Astrocyte (in vitro differentiated cells and primary cell): Measurements from ENCODE around the gene NOXO1. TPM values are rescaled to one million over a fixed set of nuclear protein-coding genes. Genes with fewer than 3 reads are reported as not detected.
A peak's percentile ranks its signal among the peaks of the same experiment; 100 is the strongest.

Experiments used
- DNase-seq: peaks from one replicate; pipeline ENCODE4 v3.0.0-alpha.2; 2010; ENCODE audit warnings: low read depth
- FAIRE-seq: peaks from 2 replicates; lab custom pipeline; 2011; peaks lifted over from hg19 to GRCh38; lab: Jason Lieb, UNC
- H2AFZ ChIP-seq: 2 replicates; pipeline ENCODE4 v1.6.0; 2012; ENCODE audit warnings: low read depth, low read length, inconsistent platforms
- H3K27ac ChIP-seq: 2 replicates; pipeline ENCODE4 v1.5.1; 2011; ENCODE audit warnings: low read depth, low read length, inconsistent platforms
- H3K27me3 ChIP-seq: 2 replicates; pipeline ENCODE4 v1.6.0; 2011; ENCODE audit warnings: low read length, inconsistent platforms; ENCODE audit not compliant: insufficient read depth
- H3K36me3 ChIP-seq: 2 replicates; pipeline ENCODE4 v1.5.1; 2011; ENCODE audit warnings: low read length, inconsistent platforms; ENCODE audit not compliant: insufficient read depth
- H3K4me1 ChIP-seq: 2 replicates; pipeline ENCODE4 v1.5.1; 2011; ENCODE audit warnings: low read length, inconsistent platforms; ENCODE audit not compliant: insufficient read depth
- H3K4me2 ChIP-seq: 2 replicates; pipeline ENCODE4 v1.6.0; 2012; ENCODE audit warnings: low read length, inconsistent platforms
- H3K4me3 ChIP-seq: 2 replicates; pipeline ENCODE4 v1.5.1; 2011; ENCODE audit warnings: low read depth, mild to moderate bottlenecking, low read length, inconsistent platforms; ENCODE audit not compliant: insufficient read depth
- H3K79me2 ChIP-seq: 2 replicates; pipeline ENCODE4 v1.6.0; 2012; ENCODE audit warnings: mild to moderate bottlenecking, low read length, inconsistent platforms; ENCODE audit not compliant: insufficient read depth
- H3K9ac ChIP-seq: 2 replicates; pipeline ENCODE4 v1.6.0; 2012; ENCODE audit warnings: mild to moderate bottlenecking, low read length, inconsistent platforms
- H3K9me3 ChIP-seq: 2 replicates; pipeline ENCODE4 v1.5.1; 2012; ENCODE audit warnings: low read depth, mild to moderate bottlenecking, low read length, inconsistent platforms; ENCODE audit not compliant: insufficient read depth
- H4K20me1 ChIP-seq: 2 replicates; pipeline ENCODE4 v1.6.0; 2012; ENCODE audit warnings: low read length, inconsistent platforms; ENCODE audit not compliant: insufficient read depth
- H3K27ac Mint-ChIP-seq: one replicate; pipeline ENCODE4 v1.8.0; 2021; ENCODE audit warnings: mild to moderate bottlenecking, mixed read lengths; ENCODE audit not compliant: unreplicated experiment
- H3K27me3 Mint-ChIP-seq: one replicate; pipeline ENCODE4 v1.8.0; 2021; ENCODE audit warnings: low read depth, mixed read lengths; ENCODE audit not compliant: unreplicated experiment
- H3K36me3 Mint-ChIP-seq: one replicate; pipeline ENCODE4 v1.8.0; 2021; ENCODE audit warnings: low read depth, mixed read lengths; ENCODE audit not compliant: unreplicated experiment
- H3K4me1 Mint-ChIP-seq: one replicate; pipeline ENCODE4 v1.8.0; 2021; ENCODE audit warnings: low read depth, mixed read lengths; ENCODE audit not compliant: unreplicated experiment
- H3K4me3 Mint-ChIP-seq: one replicate; pipeline ENCODE4 v1.8.0; 2021; ENCODE audit warnings: mild to moderate bottlenecking, moderate library complexity, mixed read lengths; ENCODE audit not compliant: unreplicated experiment
- H3K9me3 Mint-ChIP-seq: one replicate; pipeline ENCODE4 v1.8.0; 2021; ENCODE audit warnings: mild to moderate bottlenecking, mixed read lengths; ENCODE audit not compliant: unreplicated experiment
- CTCF ChIP-seq: IDR thresholded peaks from 2 replicates; pipeline ENCODE4 v1.5.1; 2011; ENCODE audit warnings: low read depth, mild to moderate bottlenecking, inconsistent platforms, low read length, moderate library complexity; ENCODE audit not compliant: insufficient read depth
- EZH2 ChIP-seq: IDR thresholded peaks from 2 replicates; pipeline ENCODE4 v1.6.1; 2012; ENCODE audit warnings: mild to moderate bottlenecking, low read length, inconsistent platforms; ENCODE audit not compliant: insufficient read depth
- total RNA-seq: library from RNA; stranded (reverse); gene quantifications from 2 replicates; pipeline ENCODE4 v1.2.1, GENCODE V29; 2021

Gene NOXO1
- total RNA-seq, 1 donor from 2014 or later = 0.89 TPM

DNA sequence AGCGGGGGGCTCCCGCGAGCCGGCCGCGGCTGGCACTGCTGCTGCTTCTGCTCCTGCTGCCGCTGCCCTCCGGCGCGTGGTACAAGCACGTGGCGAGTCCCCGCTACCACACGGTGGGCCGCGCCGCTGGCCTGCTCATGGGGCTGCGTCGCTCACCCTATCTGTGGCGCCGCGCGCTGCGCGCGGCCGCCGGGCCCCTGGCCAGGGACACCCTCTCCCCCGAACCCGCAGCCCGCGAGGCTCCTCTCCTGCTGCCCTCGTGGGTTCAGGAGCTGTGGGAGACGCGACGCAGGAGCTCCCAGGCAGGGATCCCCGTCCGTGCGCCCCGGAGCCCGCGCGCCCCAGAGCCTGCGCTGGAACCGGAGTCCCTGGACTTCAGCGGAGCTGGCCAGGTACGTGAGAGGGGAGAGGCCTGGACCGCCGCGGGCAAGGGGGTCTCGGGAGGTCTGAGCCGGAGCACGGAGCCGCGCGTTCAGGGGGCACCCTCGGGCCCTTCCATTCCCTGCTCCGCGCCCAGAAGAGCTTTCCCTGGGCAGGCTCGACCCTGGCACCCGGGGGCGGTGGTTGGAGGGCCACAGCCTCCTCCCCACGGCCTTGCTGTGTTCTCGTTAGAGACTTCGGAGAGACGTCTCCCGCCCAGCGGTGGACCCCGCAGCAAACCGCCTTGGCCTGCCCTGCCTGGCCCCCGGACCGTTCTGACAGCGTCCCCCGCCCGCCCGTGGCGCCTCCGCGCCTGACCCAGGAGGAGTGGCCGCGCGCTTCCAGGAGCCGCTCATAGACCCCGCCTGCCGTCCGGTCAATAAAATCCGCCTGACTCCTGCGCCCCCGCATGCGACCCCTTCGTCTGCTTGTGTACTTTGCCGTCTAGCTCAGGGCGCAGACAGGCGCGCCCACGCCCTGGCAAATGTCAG, 38.9 kb upstream of the NOXO1 start:
- no peaks in the 10 kb centered on the region for H3K9me3 ChIP-seq
- peak overlapping the region; percentile 74 for H3K4me2 ChIP-seq
- DNase-seq (no peak), FAIRE-seq (no peak)
- Mint-ChIP-seq H3K9me3 (no peaks in the 10 kb centered on the region), H3K27me3 (peaks cover 20% of the 10 kb centered on the region), H3K4me1 (peaks cover 1% of the 10 kb centered on the region), H3K36me3 (no peaks in the 10 kb centered on the region), H3K27ac (no peak overlapping the region), H3K4me3 (no peak overlapping the region)
- no peaks in the 10 kb centered on the region for H3K36me3 ChIP-seq
- H3K4me1 ChIP-seq = peaks cover 15% of the 10 kb centered on the region
- H3K4me3 ChIP-seq = peak overlapping the region; percentile 23
- peak overlapping the region; percentile 63 for H2AFZ ChIP-seq
- no peaks in the 10 kb centered on the region for H3K79me2 ChIP-seq
- no peaks in the 10 kb centered on the region for H3K27me3 ChIP-seq
- H3K27ac ChIP-seq = no peak overlapping the region
- no peaks in the 10 kb centered on the region for H4K20me1 ChIP-seq
- H3K9ac ChIP-seq = no peak overlapping the region
- TF ChIP-seq CTCF (no peak), EZH2 (peak; percentile 62)

DNA sequence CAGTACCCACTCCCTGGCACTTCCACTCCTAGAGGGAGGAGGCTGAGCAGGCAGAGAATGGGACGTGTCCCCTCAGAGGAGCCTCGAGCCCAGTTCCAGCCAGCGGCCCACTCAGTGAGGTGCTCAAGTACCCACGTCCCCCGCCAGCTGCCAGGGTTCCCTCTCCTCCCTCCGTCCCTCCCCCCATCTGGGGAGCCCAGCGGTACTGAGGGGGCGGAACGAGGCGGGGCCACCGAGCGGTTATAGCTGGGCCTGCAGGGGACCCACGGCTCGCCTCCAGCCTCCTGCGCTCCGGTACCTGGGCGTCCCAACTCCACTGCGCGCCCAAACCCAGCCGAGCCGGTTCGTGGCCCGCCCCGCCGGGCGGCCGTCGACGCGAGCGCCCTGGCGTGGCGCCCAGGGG, 38.2 kb upstream of the NOXO1 start, which contains the start of gene NPW:
TSS of gene NPW (plus strand) at position 268 of the 403 bp plus-strand sequence.
- Histone ChIP-seq H3K4me2 (peak within 1 kb of the TSS; percentile 74), H3K4me3 (peak within 1 kb of the TSS; percentile 23), H3K27me3 (no peaks in the 10 kb centered on the region), H3K4me1 (peaks cover 15% of the 10 kb centered on the region), H3K27ac (no peak within 1 kb of the TSS), H3K79me2 (no peaks in the 10 kb centered on the region), H2AFZ (peak within 1 kb of the TSS; percentile 63), H4K20me1 (no peaks in the 10 kb centered on the region), H3K9me3 (no peaks in the 10 kb centered on the region), H3K9ac (no peak within 1 kb of the TSS), H3K36me3 (no peaks in the 10 kb centered on the region)
- no peak within 1 kb of the TSS for H3K27ac Mint-ChIP-seq
- H3K4me3 Mint-ChIP-seq = no peak within 1 kb of the TSS
- TF ChIP-seq CTCF (no peak), EZH2 (no peak)
- H3K27me3 Mint-ChIP-seq = peaks cover 20% of the 10 kb centered on the region
- H3K4me1 Mint-ChIP-seq = peaks cover 1% of the 10 kb centered on the region
- H3K9me3 Mint-ChIP-seq = no peaks in the 10 kb centered on the region
- H3K36me3 Mint-ChIP-seq = no peaks in the 10 kb centered on the region
- no peak for FAIRE-seq
- no peak for DNase-seq

- TF ChIP-seq CTCF = peak; percentile 32
- TF ChIP-seq EZH2 = no peak
- FAIRE-seq (no peak), DNase-seq (no peak)
- H3K9me3 Mint-ChIP-seq = no peaks in the 10 kb centered on the region
- Histone ChIP-seq H3K9ac (no peak overlapping the region), H3K79me2 (no peaks in the 10 kb centered on the region), H3K4me1 (peaks cover 9% of the 10 kb centered on the region), H3K9me3 (no peaks in the 10 kb centered on the region), H3K27me3 (no peaks in the 10 kb centered on the region), H2AFZ (no peak overlapping the region), H3K4me3 (no peak overlapping the region), H3K4me2 (no peak overlapping the region), H4K20me1 (no peaks in the 10 kb centered on the region), H3K36me3 (no peaks in the 10 kb centered on the region), H3K27ac (no peak overlapping the region)
- H3K27me3 Mint-ChIP-seq = peaks cover 17% of the 10 kb centered on the region
- no peak overlapping the region for H3K27ac Mint-ChIP-seq
- no peaks in the 10 kb centered on the region for H3K4me1 Mint-ChIP-seq
- peaks cover 2% of the 10 kb centered on the region for H3K36me3 Mint-ChIP-seq
- no peak overlapping the region for H3K4me3 Mint-ChIP-seq
Measured at GRCh38 chr16:2016407-2016922, 35.2 kb upstream of the NOXO1 start.
